Measurements from ENCODE around the gene ATP1A2.

- TF ChIP-seq, protein P1, sequence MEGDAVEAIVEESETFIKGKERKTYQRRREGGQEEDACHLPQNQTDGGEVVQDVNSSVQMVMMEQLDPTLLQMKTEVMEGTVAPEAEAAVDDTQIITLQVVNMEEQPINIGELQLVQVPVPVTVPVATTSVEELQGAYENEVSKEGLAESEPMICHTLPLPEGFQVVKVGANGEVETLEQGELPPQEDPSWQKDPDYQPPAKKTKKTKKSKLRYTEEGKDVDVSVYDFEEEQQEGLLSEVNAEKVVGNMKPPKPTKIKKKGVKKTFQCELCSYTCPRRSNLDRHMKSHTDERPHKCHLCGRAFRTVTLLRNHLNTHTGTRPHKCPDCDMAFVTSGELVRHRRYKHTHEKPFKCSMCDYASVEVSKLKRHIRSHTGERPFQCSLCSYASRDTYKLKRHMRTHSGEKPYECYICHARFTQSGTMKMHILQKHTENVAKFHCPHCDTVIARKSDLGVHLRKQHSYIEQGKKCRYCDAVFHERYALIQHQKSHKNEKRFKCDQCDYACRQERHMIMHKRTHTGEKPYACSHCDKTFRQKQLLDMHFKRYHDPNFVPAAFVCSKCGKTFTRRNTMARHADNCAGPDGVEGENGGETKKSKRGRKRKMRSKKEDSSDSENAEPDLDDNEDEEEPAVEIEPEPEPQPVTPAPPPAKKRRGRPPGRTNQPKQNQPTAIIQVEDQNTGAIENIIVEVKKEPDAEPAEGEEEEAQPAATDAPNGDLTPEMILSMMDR (IDR thresholded peaks at IDR 0.05): no peak
- TF ChIP-seq POLR2A (IDR thresholded peaks at IDR 0.05): no peak
These were observed 47.4 kb downstream of the ATP1A2 start for GRCh38 chr1:160162931-160163330.
